DMS114 treated with DMSO at 0.1 percent for 48 hours (cell line): ENCODE results near the gene SPDYE6.
"Not testable (repeated sequence)": the region's sequence is repeated elsewhere in the genome, so short reads cannot be mapped to it uniquely, and the experiment has no call there.

ENCODE experiments used
- DNase-seq: peaks from one replicate; lab custom pipeline; 2025; ENCODE audit not compliant: unreplicated experiment; lab: John Stamatoyannopoulos, UW

Gene SPDYE6

DNA sequence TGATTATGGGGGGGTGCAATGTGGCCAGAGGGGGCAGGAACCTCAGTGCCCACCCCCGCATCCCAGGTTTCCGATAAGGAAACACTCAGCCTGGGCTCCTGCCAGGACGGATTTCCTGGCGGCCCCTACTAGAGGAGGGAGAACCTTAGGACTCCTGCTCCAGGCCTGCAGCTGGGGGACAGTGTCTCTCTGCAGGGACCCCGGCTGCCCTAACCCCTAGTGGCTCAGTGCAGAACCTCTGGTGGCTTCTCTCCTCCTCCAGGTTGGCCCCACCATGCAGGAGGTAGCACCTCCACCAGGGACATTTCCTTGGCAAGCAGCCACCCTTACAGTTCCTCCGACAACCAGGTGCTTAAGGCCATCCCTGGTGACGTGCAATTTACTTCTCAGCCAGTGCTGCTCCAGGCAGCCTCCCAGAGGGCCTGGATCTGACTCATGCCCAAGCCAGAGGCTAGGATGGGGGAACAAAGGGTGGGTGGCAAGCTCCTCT lies 37.7 kb downstream of the SPDYE6 start:
- no peak for DNase-seq

DNA sequence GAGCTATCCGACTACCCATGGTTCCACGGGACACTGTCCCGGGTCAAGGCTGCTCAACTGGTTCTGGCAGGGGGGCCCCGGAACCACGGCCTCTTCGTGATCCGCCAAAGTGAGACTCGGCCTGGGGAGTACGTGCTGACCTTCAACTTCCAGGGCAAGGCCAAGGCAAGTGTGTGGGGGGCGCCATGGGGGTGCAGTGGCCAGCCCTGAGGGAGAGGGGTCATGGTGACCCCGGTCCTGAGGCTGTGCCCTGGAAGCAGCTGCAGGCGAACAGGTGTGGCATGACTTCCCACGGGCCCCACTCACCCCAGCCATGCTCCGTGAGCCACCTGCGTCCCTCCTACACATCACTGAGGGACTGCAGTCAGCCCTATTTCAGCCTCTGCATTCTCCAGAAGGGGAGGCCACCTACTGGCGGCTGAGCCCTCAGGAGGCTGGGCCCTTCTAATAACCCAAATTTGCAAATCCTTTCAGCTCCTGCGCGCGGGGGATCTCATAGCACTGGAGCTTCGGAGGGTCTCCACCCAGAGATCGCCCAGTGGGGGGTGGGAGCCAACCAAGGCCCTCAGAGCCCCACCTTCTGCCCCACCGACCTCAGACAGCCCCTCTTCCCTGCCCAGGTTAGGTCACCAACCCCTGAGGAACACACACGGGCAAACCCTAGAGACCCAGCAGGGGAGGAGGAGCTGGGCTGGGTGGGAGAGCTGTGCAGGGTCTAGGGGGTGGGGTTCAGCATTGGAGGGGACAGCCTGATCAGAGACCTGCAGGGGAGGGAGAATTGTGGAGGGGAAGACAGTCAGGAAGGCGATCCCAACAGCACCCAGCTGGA lies 38.8 kb downstream of the SPDYE6 start:
- no peak for DNase-seq

- no peak for DNase-seq
Measured at GRCh38 chr7:102313997-102314780, 42.1 kb downstream of the SPDYE6 start.

DNA sequence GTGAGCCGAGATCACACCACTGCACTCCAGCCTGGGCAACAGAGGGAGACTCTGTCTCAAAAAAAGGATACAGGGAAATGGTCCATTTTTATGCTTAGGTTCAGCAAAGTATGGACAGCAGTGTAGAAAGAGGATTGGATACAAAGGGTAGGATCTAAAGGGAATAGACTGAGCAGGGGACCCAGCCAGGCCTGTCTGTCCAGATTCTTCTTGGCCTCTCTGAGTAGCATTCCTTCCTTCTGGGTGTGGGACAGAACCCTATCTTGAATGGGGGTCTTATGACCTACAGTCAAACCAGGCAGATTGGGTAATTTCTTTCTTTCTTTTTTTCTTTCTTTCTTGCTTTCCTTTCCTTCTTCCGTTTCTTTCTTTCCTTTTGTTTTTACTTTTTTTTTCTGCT lies 43.9 kb downstream of the SPDYE6 start:
- DNase-seq: no peak

- DNase-seq: no peak
Measured at GRCh38 chr7:102310414-102310815, 45.8 kb downstream of the SPDYE6 start.

DNA sequence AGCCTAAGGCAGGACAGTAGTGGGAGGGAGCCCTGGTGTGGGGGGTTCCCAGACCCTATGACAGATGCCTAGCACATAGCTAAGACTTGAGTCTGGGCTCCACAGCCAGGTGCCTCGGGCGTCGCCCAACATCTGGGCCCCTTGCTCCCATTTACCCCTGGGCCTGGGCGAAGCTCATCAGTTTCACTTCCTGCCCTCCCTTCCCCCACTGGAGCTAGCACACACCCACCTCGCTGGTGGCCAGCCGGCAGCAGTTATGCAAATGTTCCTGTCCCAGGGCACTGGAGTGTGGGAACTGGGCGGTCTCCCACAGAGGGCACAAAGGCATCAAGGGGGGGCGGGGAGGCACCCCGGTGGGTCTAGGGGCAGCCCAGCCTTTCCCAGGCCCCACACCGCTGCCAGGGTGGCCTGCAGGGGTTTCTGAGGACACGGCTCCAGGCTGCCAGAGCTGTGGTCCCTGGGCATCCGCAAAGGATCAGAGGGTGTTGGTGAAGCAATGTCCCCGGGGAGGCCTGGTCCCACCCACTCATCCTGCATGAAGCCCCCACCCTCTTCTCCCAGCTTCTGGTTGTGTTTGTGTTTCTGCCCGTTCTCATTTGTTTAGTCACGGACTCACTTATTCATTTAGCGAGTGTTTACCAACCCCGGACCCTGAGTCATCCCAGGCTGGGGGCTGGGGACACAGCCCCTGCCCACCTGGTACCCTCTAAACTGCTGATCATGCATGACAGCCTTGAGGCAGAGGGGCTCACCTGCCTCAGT lies 49.1 kb downstream of the SPDYE6 start:
- DNase-seq: no peak

- no peak for DNase-seq
Measured at GRCh38 chr7:102305414-102306268, 50.6 kb downstream of the SPDYE6 start.

DNA sequence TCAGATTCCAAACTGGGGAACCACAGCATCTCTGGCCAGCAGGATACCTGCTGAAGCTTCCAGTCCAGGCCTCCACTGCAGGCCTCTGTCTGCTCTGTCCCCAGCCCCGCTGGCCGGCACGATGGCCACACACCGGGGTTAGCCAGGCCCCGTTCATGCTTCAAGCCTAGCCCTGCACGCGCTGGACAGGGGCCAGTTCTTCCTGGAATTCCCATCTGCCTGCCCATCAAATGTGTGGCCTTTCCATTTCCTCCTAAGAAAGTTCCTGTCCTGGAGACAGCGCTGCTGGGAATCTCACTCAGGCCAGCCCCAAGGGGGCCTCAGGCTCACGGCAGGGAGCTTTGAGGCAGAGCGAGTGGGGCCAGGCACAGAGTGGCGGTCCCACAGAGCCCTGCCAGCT lies 51.6 kb downstream of the SPDYE6 start:
- no peak for DNase-seq

DNA sequence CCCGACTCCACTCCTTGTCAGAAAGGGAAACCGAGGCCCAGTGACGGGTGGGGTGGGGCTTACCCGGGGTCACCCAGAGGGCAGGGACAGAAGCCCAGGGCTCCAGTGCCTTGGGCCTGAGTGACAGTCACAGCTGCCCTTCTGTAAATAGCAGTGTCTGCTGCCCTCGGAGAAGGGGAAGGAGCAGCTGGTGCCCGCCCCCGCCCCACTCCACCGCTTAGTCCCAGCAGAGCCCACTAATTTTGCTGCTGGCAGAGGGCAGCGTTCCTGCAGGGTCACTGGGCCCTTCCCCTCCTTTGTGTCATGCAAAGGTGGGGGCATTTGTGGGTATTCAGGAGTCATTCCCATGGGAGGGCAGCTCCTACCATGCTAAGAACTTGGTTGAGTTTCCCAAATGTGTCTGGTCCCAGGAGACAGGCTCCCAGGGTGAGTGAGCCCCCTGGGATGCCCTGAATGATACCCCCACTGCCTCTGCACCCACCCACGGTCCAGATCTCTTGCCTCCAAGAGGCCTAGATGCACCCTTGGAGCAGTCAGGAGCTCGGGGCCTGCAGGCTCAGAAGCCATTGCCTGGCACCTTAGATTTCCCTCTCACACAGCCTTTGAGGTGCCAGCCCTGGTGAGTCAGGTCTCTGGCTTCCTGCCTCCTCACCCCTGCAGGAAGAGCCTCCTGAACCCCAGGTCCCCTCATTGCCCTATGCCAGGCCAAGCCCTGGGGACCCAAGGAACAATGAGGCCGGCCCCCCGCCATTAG lies 52.4 kb downstream of the SPDYE6 start:
- DNase-seq: no peak

GRCh38 chr7:102302025-102302424 lies 54.2 kb downstream of the SPDYE6 start:
- DNase-seq: no peak

DNA sequence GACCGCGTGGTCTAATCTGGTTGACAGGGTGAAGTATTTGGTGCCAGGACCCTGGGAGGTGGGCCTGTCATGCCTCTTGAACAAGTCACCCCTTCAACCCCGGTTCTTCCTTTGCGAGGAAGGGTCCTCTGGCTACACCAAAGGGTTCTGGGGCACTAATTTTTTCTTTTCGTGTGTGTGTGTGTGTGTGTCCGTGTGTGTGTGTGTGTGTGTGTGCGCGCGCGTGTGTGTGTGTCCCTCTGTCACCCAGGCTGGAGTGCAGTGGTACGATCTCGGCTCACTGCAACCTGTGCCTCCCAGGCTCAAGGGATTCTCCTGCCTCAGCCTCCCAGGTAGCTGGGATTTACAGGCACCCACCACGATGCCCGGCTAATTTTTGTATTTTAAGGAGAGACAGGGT lies 54.9 kb downstream of the SPDYE6 start:
- DNase-seq: not testable (repeated sequence)

GRCh38 chr7:102300643-102301221 lies 55.5 kb downstream of the SPDYE6 start:
- DNase-seq: no peak

- no peak for DNase-seq
Measured at GRCh38 chr7:102297487-102298218, 58.6 kb downstream of the SPDYE6 start.

- DNase-seq: no peak
Measured at GRCh38 chr7:102296514-102296913, 59.7 kb downstream of the SPDYE6 start.

- no peak for DNase-seq
Measured at GRCh38 chr7:102296179-102296438, 60.1 kb downstream of the SPDYE6 start.
